GM23338 (cell line): Measurements from ENCODE around the gene INPP5D. TPM values are rescaled to one million over a fixed set of nuclear protein-coding genes. Genes with fewer than 3 reads are reported as not detected.

Source experiments
- ATAC-seq: fragments of 200-7000 bp; cut with Tn5 transposase; 3 replicates; pipeline ENCODE4 v1.9.1; 2020
- DNase-seq: peaks from one replicate; pipeline ENCODE4 v3.0.0-alpha.2; 2015; ENCODE audit warnings: low spot score
- H2AFZ ChIP-seq: fragments of 200-600 bp; sonication (generic); 2 replicates; pipeline ENCODE4 v1.8.0; 2016; ENCODE audit warnings: antibody characterized with exemption, mild to moderate bottlenecking, moderate library complexity
- H3F3A ChIP-seq: fragments of 200-600 bp; sonication (generic); replicated peaks from 2 replicates; pipeline ENCODE4 v1.8.0; 2017; ENCODE audit warnings: antibody characterized with exemption, mixed run types, low read depth
- H3K27ac ChIP-seq: fragments of 200-600 bp; sonication (generic); 2 replicates; pipeline ENCODE4 v1.6.1; 2016; ENCODE audit warnings: low read depth
- H3K27me3 ChIP-seq: fragments of 200-600 bp; sonication (generic); 2 replicates; pipeline ENCODE4 v1.8.0; 2016; ENCODE audit warnings: mild to moderate bottlenecking, mixed run types, moderate library complexity; ENCODE audit not compliant: insufficient read depth
- H3K36me3 ChIP-seq: fragments of 200-600 bp; sonication (generic); 2 replicates; pipeline ENCODE4 v1.8.0; 2016; ENCODE audit warnings: mild to moderate bottlenecking; ENCODE audit not compliant: insufficient read depth
- H3K4me1 ChIP-seq: fragments of 200-600 bp; sonication (generic); 2 replicates; pipeline ENCODE4 v1.8.0; 2016; ENCODE audit warnings: mild to moderate bottlenecking, moderate library complexity; ENCODE audit not compliant: insufficient read depth
- H3K4me2 ChIP-seq: fragments of 200-600 bp; sonication (generic); 2 replicates; pipeline ENCODE4 v1.7.1; 2017; ENCODE audit warnings: mixed run types
- H3K4me3 ChIP-seq: fragments of 200-600 bp; sonication (generic); 2 replicates; pipeline ENCODE4 v1.6.1; 2016; ENCODE audit warnings: mixed run types
- H3K79me2 ChIP-seq: fragments of 200-600 bp; sonication (generic); replicated peaks from 2 replicates; pipeline ENCODE4 v1.8.0; 2017; ENCODE audit warnings: mild to moderate bottlenecking; ENCODE audit not compliant: insufficient read depth
- H3K9me2 ChIP-seq: fragments of 200-600 bp; sonication (generic); 2 replicates; pipeline ENCODE4 v1.8.0; 2017; ENCODE audit not compliant: insufficient read depth
- H4K20me1 ChIP-seq: fragments of 200-600 bp; sonication (generic); replicated peaks from 2 replicates; pipeline ENCODE4 v1.8.0; 2017; ENCODE audit warnings: mild to moderate bottlenecking; ENCODE audit not compliant: insufficient read depth
- H3K27ac Mint-ChIP-seq: 2 replicates; pipeline ENCODE4 v1.8.0; 2020; ENCODE audit warnings: inconsistent platforms, mild to moderate bottlenecking, moderate library complexity, mixed read lengths
- H3K27me3 Mint-ChIP-seq: 3 replicates; pipeline ENCODE4 v1.8.0; 2022; ENCODE audit warnings: low read depth, mild to moderate bottlenecking, moderate library complexity, mixed read lengths, inconsistent platforms; ENCODE audit not compliant: insufficient read depth, poor library complexity
- H3K36me3 Mint-ChIP-seq: 3 replicates; pipeline ENCODE4 v1.8.0; 2021; ENCODE audit warnings: low read depth, mild to moderate bottlenecking, inconsistent platforms, moderate library complexity, mixed read lengths
- H3K4me1 Mint-ChIP-seq: 3 replicates; pipeline ENCODE4 v1.8.0; 2020; ENCODE audit warnings: mild to moderate bottlenecking, inconsistent platforms, mixed read lengths
- H3K4me3 Mint-ChIP-seq: 3 replicates; pipeline ENCODE4 v1.8.0; 2021; ENCODE audit warnings: moderate library complexity, mild to moderate bottlenecking, inconsistent platforms, mixed read lengths
- H3K9me3 Mint-ChIP-seq: 3 replicates; pipeline ENCODE4 v1.8.0; 2020; ENCODE audit warnings: moderate library complexity, mild to moderate bottlenecking, inconsistent platforms, mixed read lengths
- CTCF ChIP-seq, 2 experiments: fragments of 200-600 bp in 1 of 2; sonication (generic) in 1 of 2; conservative IDR thresholded peaks; 2 replicates each; pipeline versions ENCODE4 v1.5.1 to v1.6.1; 2016 to 2017; ENCODE audit warnings: antibody characterized with exemption in 2 of 2, low read depth in 2 of 2, mild to moderate bottlenecking in 2 of 2, moderate library complexity in 1 of 2
- EZH2 ChIP-seq: fragments of 200-600 bp; sonication (generic); IDR thresholded peaks from one replicate; pipeline ENCODE4 v1.8.0; 2017; ENCODE audit warnings: antibody characterized with exemption, mild to moderate bottlenecking, low read depth; ENCODE audit not compliant: unreplicated experiment
- ZNF114 ChIP-seq: fragments of 250-450 bp; sonication (Bioruptor Pico); IDR thresholded peaks from 2 replicates; pipeline ENCODE4 v1.5.0; 2020; ENCODE audit warnings: mild to moderate bottlenecking, moderate library complexity
- ZNF462 ChIP-seq: fragments of 250-450 bp; sonication (Bioruptor Pico); IDR thresholded peaks from 2 replicates; pipeline ENCODE4 v1.5.0; 2020; ENCODE audit warnings: mild to moderate bottlenecking, moderate library complexity
- polyA plus RNA-seq: library from polyadenylated mRNA; unstranded; fragments of >200 nt; fragmentation: Nextera tagmentation; extraction: Ambion mirVana; gene quantifications from 2 replicates; pipeline ENCODE4 v1.2.1, GENCODE V29; 2016
- total RNA-seq: library from RNA; depleted of rRNA; stranded (reverse); fragments of >200 nt; shearing (Covaris generic); gene quantifications from 2 replicates; pipeline ENCODE4 v1.2.3, GENCODE V29; 2014
- TF ChIP-seq, protein P1 (sequence below): IDR thresholded peaks from 2 replicates; pipeline ENCODE4 v1.6.1; 2016; ENCODE audit warnings: antibody characterized with exemption

Gene INPP5D
- total and polyA plus RNA-seq, 2 experiments from 2014 or later, result 6.6 to 8.3 TPM

- H3F3A ChIP-seq, result no peaks in the 10 kb centered on the region
- Mint-ChIP-seq H3K9me3 (peaks cover 4% of the 10 kb centered on the region; the same call in 2 of the 3 replicates), H3K36me3 (no peaks in the 10 kb centered on the region), H3K27me3 (peaks cover 6% of the 10 kb centered on the region), H3K4me1 (peaks cover 2% of the 10 kb centered on the region; the same call in 1 of the 3 replicates), H3K27ac (no peak overlapping the region), H3K4me3 (no peak overlapping the region)
- H3K27ac ChIP-seq, result no peak overlapping the region
- no peaks in the 10 kb centered on the region for H4K20me1 ChIP-seq
- no peak overlapping the region for H3K4me3 ChIP-seq
- no peaks in the 10 kb centered on the region for H3K79me2 ChIP-seq
- H3K27me3 ChIP-seq, result no peaks in the 10 kb centered on the region
- TF ChIP-seq CTCF (conservative IDR thresholded peaks at IDR 0.05; ENCODE audit: low read depth in 2 of 2) (no peak), EZH2 (no peak)
- TF ChIP-seq, protein P1, sequence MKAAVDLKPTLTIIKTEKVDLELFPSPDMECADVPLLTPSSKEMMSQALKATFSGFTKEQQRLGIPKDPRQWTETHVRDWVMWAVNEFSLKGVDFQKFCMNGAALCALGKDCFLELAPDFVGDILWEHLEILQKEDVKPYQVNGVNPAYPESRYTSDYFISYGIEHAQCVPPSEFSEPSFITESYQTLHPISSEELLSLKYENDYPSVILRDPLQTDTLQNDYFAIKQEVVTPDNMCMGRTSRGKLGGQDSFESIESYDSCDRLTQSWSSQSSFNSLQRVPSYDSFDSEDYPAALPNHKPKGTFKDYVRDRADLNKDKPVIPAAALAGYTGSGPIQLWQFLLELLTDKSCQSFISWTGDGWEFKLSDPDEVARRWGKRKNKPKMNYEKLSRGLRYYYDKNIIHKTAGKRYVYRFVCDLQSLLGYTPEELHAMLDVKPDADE, result no peak
- no peak for DNase-seq
- no peaks in the 10 kb centered on the region for H3K36me3 ChIP-seq
- H3K4me2 ChIP-seq, result no peak overlapping the region
- no peaks in the 10 kb centered on the region for H3K9me2 ChIP-seq
- ATAC-seq, result no peak
- H3K4me1 ChIP-seq, result no peaks in the 10 kb centered on the region
- H2AFZ ChIP-seq, result no peak overlapping the region
These were observed 8.7 kb downstream of the INPP5D start for GRCh38 chr2:233068762-233069418.

DNA sequence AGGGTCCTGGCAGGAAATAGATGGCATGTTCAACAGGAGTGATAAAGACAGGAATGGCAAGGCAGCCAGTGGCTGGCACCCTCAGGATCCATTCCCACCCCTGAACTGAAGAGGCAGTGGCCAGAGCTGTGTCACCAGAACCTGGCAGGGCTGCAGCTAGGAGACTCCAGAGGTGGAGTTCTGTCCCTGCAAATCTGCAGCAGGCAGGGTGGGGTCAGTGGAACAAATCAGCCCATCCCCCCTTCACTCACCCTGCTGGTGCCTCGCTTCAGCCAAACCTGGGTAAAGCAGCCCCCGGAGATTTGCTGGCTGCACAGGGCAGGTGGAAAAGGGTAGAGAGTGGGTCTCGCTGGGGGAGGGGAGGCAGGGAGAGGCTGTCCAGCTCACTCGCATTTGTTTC lies 12.7 kb downstream of the INPP5D start:
- H3K4me3 ChIP-seq, result no peak overlapping the region
- Mint-ChIP-seq H3K27ac (no peak overlapping the region), H3K36me3 (no peaks in the 10 kb centered on the region), H3K9me3 (peaks cover 4% of the 10 kb centered on the region; the same call in 2 of the 3 replicates), H3K4me3 (no peak overlapping the region), H3K4me1 (peaks cover 2% of the 10 kb centered on the region; the same call in 1 of the 3 replicates), H3K27me3 (peaks cover 4% of the 10 kb centered on the region)
- no peaks in the 10 kb centered on the region for H3K79me2 ChIP-seq
- DNase-seq (no peak), ATAC-seq (peak; percentile 34)
- no peak overlapping the region for H3K27ac ChIP-seq
- no peaks in the 10 kb centered on the region for H3F3A ChIP-seq
- peak overlapping the region; percentile 74; the same call in 1 of the 2 replicates for H2AFZ ChIP-seq
- no peaks in the 10 kb centered on the region for H3K36me3 ChIP-seq
- no peak overlapping the region for H3K4me2 ChIP-seq
- H3K9me2 ChIP-seq, result no peaks in the 10 kb centered on the region
- H3K4me1 ChIP-seq, result peaks cover 7% of the 10 kb centered on the region; the same call in 1 of the 2 replicates
- no peaks in the 10 kb centered on the region for H4K20me1 ChIP-seq
- no peaks in the 10 kb centered on the region for H3K27me3 ChIP-seq
- TF ChIP-seq CTCF (conservative IDR thresholded peaks at IDR 0.05; ENCODE audit: low read depth in 2 of 2), result no peak
- TF ChIP-seq ZNF114 (CRISPR knock-in tag), result no peak
- no peak for TF ChIP-seq ZNF462 (CRISPR knock-in tag)
